GM04504 (cell line): Measurements from ENCODE around the gene YAP1.
A peak's percentile ranks its signal among the peaks of the same experiment; 100 is the strongest.

ENCODE experiments used
- DNase-seq: peaks from one replicate; pipeline ENCODE4 v3.0.0-alpha.2; 2012; ENCODE audit warnings: low read depth

The YAP1 gene

DNA sequence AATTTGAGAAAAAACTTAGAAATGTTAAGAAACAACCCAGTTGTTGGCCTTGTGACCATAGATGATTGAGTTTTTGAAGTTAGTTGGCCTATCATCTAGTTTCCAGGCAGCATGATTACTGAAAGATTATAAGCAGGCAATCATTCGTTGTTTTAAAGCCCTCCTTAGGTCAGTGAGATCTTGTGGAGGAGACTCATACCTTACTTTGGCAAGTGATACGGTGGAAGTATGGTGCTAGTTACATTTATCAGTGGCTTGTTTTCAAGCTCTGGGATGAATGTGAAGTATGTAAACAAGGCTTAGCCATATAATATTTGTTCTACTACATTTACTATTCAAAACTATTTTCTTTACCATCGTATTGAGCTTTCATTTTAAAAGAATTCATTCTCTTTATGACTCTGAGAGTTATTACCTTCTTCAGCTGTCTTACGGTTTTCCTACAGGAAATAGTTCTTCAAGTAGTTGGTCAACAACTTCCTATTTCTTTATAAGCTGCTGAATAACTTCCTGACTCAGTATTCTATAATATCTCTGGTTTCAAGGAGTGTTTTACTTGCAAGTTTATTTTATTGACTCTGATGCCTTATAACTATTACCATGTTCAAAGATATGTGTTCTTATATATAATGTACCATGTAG, 7.3 kb downstream of the YAP1 start:
- no peak for DNase-seq

DNA sequence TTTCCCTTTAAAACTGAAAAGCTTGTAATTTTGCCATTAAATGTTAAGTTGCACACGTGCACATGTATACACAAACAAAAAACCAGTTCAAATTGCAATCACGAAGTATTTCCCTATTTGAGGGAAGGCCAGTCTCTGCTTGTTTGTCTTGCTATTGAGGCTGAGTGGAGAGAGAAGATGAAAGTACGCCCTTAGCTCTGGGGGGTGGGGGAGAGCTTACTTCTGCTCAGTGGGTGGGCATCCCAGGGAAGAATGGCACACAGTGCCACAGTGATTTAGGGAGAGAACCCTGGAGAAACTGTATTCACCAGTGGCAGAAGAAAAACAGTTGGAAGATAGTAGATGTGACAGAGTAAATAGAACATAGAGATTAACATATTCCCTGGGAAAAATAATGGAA, 8.7 kb downstream of the YAP1 start:
- DNase-seq, result no peak

DNA sequence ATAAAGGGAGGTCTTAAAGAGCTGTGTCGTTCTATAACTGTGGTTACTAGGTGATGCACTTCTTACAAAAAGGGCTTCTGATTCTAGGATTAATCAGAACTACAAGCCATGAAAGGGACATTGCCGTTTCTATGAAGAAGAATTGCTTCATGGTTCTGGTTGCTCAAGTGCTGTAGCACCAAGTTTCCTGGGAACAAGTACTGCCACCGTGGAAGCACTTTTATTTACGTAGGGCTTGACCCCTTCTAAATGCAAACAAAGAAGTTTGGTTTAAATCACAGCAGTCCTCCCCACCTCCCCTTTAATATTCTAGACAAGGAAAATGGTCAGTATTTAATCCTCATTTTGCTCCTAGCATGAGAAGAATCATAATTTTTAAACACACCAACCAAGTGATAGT, 9.8 kb downstream of the YAP1 start:
- no peak for DNase-seq

DNA sequence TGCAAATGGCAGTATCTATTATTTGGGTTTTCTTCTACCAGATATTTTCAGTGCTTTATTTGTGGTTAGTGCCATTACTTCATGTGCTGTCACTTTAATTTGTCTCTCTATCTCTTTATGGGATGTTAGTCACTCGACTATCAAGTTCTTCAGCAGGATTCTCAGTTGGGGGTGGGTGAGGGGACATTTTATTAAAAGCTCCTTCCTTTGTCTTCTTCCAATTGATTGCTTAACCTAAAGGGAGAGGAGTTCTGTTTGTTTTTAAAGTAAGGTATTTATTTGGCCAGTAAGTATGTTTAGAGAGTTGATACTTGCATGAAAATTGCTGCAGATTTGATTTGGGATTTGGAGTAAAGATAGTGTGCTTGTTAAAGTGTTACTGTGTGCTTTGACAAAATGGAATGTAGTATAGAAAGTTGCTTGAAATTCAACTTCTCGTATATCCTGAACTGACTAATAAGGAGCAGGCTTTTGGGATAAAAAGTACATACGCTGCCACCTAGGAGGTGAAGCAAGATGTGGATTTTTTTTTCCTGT, 10.3 kb downstream of the YAP1 start:
- no peak for DNase-seq

DNA sequence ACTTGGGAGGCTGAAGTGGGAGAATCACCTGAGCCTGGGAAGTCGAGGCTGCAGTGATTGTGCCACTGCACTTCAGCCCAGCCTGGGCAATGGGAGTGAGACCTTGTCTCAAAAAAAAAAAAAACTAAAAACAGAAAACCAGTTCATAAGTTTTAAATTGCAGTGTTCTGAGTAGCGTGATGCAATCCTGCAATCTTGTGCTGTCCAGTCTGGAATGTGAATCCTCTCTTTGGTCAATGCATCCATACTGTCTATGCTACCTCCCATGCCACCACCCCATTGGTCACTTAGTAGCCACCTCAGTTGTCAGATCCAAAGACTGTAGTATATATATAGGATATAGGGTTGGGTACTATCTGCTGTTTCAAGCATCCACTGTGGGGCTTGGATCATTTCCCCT, 11.1 kb downstream of the YAP1 start:
- DNase-seq, result no peak

DNA sequence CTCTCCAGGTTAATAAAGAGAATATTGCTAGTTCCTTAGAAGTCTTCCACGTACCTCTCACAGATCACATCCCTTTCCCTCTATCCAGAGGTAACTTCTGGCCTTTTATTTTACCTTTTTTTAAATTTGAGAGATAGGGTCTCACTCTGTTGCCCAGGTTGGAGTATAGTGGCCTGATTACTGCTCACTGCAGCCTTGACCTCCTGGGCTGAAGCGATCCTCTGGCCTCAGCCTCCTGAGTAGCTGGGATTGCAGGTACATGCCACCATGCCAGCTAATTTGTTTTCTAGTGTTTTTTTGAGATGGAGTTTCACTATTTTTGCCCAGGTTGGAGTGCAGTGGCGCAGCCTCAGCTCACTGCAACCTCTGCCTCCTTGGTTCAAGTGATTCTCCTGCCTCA, 24.4 kb downstream of the YAP1 start:
- DNase-seq, result no peak

DNA sequence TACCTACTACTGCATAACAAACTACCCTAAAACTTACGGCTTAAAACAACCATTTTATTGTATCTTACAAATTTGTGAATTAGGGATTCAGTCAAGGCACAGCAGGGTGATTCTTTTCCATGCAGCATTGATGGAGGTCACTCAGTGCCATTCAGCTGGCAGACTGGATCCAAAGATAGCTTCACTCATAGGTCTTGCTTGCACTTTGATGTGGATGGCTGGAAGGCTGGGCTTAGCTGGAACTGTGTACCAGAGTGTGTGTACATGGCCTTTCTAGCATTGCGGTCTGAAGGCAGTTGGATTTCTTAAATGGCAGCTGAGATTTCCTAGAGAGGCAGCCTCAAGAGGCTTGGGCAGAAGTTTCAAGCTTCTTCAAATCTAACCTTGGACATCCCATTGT, 25.0 kb downstream of the YAP1 start:
- no peak for DNase-seq

DNA sequence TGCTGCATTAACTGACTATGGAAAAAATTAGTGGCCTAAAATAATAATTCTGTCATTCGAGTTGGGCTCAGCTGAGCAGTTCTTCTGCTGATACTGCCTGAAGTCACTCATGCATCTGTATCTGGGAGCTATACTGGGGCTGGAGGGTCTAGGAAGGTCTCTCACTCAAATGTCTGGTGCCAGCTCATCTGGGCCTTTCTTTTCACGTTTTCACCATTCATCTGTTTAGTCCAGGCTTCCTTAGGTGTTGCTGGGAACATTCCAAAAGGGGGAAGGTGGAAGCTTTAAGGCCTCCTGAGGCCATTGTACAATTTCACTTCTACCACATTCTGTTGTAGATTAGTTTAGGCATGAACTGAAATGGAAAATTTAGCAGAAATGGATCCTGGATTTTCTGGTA, 28.0 kb downstream of the YAP1 start:
- no peak for DNase-seq

DNA sequence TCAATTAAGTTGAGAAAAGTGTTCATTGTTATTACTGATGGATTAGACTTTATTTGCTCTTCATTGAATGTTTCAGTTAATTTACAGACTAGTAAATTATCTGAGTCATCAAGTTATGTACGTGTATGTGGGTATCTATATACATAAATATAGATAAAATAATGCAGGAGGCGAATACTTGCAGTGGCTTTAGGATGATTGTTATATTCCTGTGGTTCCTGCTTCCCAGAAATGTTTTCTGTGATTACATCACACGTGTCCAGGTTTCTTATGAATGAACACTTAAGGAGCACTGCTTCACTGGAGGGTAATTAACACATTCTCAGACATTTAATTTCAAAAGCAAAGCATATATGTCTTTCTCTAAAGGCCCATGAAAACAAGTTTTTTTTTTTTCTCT, 28.4 kb downstream of the YAP1 start:
- DNase-seq, result no peak

DNA sequence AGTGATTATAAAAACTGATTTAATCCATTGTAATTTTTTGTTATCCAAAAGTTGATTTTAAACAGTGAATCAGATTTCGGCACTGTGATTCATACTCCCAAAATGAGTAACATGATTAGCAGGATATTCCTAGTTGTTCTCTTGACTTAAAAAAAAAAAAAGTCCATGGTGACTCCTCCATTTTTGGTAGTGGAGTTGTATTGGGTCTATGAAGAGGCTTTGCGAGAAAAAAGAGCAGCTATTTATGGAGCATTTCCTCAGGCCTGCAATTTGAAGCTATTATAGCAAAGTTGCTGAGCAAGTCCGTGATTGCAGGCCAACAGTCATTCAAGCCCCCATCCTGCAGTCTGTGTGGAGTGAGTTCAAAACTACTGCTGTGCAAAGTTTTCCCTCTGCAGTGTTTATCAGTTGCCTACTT, 28.8 kb downstream of the YAP1 start:
- peak; percentile 57 for DNase-seq

DNA sequence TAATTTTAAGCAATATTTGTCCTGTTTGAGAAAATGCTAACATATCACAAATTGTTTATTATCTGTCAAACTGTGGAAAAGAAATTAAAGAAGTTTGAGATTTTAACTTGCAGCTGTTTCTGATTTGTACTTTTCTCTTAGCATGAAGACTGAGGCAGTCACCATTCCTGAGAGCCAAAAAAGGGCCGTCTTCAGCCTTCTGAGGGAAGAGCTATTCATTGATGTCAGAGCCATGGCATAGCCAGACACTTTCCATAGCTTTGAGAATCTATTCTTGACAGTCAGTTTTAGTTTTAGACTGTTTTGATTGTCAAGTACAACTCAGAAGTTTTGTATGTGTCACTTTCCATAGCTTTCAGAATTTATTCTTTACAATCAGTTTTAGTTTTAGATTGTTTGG, 32.1 kb downstream of the YAP1 start:
- no peak for DNase-seq

DNA sequence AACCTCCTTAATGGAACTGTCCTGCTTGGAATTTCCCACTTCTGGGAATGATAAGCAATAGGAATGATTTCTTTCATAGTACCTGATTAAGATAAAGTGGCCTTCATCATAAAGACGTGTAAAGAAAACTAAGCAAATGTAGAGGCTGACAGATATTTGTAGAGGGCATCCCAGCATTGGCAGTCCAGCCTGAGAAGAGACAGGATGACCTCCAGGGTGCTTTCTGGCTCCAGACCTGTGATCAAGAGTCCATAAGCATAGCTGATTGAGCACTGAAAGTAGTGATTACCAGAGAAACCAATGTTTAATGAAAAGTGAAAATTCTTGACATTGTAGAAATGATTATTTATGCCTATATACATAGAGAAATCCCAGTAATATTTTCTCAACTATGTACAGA, 33.6 kb downstream of the YAP1 start:
- no peak for DNase-seq

DNA sequence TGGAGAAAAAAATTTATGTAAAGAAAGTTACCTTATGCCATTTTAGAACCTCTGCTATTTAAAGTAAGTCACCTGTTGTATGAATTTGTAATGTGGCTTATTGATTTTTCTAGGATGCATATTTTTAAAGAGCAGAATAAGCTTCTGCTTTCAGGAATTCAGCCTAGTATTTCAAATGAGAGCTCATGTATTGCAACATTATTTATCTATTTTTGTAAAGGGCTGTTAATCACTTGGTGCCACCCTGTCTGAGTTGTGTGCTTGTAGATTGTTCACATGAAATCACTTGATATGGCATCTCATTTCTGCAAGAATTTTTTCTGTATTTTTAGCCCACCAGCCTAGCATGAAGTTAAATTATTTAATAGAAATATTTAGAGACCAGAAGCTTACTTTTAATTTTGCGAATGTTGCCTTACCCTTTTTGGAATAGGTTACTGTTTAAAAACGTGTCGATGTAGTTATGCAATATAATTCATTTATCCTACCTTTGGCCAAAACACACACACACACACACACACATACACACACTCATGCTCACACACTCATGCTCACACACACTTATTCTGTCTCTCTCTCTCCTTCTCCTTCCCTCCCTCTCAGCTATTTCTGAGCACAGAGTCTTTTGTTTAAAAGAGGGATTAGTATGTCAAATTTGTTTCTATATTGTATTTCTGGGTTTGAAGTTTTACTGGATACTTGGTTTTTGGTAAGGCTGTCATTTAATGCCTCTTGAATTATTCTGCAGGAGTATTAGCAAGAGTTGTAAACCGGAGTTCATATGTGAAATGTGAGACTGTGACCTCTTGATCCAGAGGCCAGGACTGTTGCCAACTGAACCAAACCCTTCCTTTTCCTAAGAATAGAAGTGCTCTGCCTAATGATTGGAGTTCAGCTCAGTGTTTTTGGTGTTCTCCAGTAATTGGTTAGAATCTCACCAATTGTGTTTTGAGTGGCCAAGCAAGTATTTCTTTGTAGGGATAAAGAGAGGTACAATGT, 34.4 kb downstream of the YAP1 start:
- DNase-seq, result no peak

DNA sequence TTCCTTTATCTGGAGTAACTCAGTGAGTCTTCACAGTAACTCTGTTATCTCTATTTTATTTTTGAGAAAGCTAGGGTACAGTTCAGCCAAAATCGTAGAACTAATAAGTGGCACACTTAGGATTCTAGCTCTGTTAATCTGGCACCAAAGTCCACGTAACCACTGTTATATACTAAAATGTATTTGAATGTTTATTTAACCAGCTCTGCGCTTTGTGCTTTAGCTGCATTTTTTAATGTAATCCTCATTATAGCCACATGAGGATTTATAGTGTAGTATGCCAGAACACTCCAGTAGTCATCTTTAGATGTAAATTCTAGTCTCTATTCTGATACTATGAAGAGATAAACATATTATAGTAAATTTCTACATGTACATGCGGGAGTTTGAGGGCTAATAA, 36.8 kb downstream of the YAP1 start:
- no peak for DNase-seq

DNA sequence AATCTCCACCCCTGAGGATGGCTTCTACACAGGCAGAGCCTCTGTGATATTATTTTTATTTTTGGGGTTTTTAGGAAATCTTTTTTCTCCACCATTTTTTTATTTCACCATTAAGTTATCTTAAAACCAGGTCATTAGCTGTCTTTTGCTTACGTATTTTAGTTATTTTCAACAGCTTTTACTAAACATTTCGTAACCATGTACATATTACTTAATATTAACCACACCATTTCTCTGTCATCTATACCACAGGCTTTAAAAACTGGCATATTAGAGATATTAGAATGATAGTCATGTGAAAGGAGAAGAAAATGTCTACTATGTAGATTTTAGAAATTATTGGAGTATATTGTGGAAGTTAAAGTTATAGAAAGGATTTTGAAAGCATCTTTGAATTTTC, 37.4 kb downstream of the YAP1 start:
- DNase-seq, result no peak

DNA sequence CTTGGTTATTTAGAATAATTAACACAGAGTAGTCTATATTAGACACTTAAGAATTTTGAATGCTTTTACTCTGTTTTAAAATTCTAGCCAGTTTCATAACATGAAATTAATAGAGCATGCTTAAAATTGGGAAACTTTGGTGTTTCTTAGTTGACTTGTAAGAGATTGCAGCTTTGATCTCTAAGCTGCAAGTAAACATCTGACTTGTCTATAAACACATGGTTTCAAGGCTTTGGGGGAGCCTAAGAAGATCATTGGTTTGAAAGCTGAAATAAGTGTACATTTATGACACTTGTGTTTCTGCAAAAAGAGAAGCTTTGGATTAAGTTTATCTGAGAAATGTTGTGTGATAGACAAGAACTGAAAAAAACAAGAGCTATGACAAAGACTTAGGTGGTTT, 37.8 kb downstream of the YAP1 start:
- no peak for DNase-seq

DNA sequence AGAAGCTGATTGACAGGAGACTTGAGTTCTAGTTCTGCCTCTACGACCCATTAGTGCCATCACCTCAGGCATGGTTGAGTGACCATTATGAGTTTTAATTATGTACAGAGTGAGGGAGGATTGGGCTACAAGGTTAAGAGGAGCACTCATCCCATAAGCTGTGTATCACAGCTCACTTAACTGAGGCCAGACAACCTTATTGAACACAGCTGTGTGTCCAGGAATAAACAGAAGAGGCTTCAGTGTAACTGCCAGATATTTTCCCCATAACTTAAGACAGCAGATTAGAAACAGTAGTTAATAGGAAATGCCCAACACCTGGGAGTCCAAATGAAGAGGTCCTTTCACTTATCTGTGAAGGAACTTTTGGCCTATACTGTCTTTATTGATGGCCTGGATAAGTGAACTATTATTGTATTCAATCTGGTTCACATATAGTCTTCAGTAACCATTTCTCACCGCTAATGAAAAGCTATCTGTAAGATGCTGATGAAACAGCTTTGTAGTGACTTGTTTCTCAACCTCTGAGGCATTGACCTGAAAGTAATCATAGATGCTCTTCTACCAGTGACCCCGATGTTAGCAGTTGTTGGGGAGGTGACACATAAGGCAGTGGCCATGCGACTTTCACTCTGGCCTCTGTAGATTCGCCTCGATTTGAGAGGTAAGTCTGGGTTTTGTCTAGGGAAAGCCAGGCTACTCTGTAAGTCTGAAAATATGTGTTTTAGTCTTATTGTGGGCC, 41.7 kb downstream of the YAP1 start:
- DNase-seq, result no peak

DNA sequence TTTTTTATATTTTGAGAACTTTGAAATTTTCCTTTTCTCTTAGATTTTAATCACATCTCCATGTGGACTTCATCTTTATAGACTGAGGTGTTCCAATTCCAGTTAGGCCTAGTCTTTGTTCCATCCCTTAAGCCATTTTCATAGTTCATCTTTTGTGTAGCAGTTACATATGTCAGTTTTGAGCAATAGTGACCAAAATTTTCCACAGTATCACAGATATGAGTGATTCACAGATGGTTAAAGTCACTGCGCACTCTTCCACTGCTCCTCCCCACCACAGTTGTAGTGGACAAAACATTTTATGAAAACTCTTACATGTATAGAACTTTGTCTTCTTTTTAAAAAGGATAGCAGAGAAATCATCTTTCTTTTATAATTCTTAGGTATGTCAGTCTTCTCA, 42.8 kb downstream of the YAP1 start:
- no peak for DNase-seq

DNA sequence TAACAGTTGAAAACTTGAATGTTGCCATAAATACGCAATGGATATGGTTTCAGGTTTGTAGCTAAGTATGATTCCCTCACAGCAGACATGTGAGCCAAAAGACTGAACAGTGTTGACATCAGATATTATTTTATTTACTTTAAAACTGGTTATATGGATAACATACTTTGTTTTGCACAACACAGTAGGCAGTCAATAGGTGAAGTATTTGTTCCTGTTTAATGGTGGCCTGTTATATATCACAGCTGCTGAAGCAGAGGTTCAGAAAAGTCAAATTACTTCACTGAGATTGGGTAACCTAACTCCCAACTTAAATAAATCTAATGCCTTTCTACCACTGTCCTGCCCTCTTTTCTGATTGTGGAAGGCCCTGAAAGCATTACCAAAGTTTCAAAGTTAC, 44.6 kb downstream of the YAP1 start:
- DNase-seq, result no peak

DNA sequence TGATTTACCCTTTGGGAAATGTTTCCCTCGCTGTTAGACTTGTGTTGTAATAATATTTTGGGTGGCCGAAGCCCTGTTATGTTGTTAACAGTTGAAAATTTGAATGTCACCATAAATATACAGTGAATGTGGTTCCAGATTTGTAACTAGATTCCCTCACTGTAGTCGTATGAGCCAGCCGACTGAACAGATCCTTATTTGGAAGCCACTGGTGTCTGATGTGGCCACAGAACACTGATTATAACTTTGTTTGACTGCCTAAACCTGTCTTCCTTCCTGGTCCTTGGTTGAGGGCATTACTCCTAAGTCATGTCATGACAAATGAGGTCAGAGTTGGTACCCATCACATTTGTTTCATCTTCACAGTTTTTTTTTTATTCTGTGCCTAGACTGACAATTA, 45.4 kb downstream of the YAP1 start:
- no peak for DNase-seq

DNA sequence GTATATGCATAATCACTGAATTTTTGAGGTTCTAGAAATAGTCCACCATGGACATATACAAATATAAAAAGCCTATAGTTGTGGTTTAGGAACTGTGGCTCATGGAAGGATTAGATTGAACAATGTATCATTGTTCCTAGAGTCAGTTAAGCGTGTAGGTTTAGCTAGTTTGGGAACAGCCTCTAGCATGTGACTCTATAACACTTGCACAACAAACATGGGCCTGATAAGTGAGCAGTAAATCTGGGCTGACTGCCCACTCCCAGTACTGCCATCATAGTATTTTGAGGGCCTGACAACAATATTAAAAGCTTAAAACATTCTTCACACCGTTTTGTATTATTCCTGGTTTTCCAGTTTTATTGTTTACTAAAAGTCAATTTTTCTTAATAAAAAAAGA, 47.0 kb downstream of the YAP1 start:
- no peak for DNase-seq

DNA sequence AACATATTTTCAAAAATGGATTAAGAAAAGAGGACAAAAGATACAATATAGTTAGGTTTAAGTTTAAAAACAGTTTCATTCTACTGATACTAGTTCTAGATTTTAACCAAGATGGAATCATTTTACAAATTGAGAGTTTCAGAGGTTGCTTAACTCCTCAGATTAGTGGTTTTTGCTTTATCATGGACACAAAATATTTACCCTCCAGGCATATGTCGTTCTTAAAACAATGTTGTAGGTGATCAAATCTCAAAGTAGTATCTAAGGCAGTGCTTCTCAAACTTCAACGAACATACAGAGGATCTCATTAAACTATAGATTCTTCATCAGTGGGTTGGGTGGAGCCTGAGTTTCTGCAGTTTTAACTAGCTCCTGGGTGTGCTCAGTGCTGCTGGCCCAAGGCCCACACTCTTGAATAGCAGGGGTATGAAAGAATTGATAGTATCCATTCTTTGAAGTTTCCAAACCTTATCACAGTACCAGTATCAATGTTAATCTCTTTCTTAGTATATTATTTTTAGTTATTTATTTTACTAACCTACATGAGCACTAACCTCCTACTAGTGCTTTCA, 48.0 kb downstream of the YAP1 start:
- DNase-seq, result no peak
